Ovary (tissue), 3 donors: ENCODE results near the gene DEFB125.

Experiments used
- EP300 ChIP-seq: sonication (generic); formaldehyde crosslinking; IDR thresholded peaks from one replicate; pipeline ENCODE4 v1.6.1; 2017; ENCODE audit warnings: antibody characterized with exemption
- POLR2A ChIP-seq: fragments of 450-650 bp; IDR thresholded peaks from one replicate; pipeline ENCODE4 v1.6.1; 2017; ENCODE audit warnings: antibody characterized with exemption, mild to moderate bottlenecking, moderate library complexity
- TF ChIP-seq, protein P1 (sequence below), 3 donors: fragments of 450-650 bp in 2 of 3; fragments of 200-600 bp in 1 of 3; IDR thresholded peaks; one replicate each; pipeline versions ENCODE4 v1.5.1 to v1.8.0; 2016 to 2022; ENCODE audit warnings: antibody characterized with exemption in 3 of 3, mild to moderate bottlenecking in 1 of 3
- donor health status: DM: no; HTN: no; CAD: no.

DNA sequence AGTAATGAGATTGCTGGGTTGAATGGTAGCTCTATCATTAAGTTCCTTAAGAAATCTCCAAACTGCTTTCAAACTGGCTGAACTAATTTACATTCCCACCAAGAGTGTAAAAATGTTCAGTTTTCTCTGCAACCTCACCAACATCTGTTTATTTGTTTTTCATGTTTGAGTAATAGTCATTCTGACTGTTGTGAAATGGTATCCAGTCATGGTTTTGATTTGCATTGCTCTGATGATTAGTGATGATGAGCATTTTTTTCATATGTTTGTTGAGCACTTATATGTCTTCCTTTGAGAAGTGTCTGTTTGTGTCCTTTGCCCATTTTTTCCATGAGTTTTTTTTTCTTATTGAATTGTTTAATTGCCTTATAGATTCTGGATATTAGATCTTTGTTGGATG, 24.9 kb downstream of the DEFB125 start:
- no peak for TF ChIP-seq EP300
- TF ChIP-seq POLR2A, result no peak
- TF ChIP-seq, protein P1, sequence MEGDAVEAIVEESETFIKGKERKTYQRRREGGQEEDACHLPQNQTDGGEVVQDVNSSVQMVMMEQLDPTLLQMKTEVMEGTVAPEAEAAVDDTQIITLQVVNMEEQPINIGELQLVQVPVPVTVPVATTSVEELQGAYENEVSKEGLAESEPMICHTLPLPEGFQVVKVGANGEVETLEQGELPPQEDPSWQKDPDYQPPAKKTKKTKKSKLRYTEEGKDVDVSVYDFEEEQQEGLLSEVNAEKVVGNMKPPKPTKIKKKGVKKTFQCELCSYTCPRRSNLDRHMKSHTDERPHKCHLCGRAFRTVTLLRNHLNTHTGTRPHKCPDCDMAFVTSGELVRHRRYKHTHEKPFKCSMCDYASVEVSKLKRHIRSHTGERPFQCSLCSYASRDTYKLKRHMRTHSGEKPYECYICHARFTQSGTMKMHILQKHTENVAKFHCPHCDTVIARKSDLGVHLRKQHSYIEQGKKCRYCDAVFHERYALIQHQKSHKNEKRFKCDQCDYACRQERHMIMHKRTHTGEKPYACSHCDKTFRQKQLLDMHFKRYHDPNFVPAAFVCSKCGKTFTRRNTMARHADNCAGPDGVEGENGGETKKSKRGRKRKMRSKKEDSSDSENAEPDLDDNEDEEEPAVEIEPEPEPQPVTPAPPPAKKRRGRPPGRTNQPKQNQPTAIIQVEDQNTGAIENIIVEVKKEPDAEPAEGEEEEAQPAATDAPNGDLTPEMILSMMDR (IDR thresholded peaks at IDR 0.05), result no peak
